GM12878 (cell line): Measurements from ENCODE around the gene AGBL3. TPM values are rescaled to one million over a fixed set of nuclear protein-coding genes. Genes with fewer than 3 reads are reported as not detected.
A peak's percentile ranks its signal among the peaks of the same experiment; 100 is the strongest.

ENCODE experiments used
- ASH2L ChIP-seq: fragments of 300-600, 200-600 bp; sonication (generic); IDR thresholded peaks from 2 replicates; pipeline ENCODE4 v1.6.1; 2017; ENCODE audit warnings: low read depth, mild to moderate bottlenecking, borderline replicate concordance
- BACH1 ChIP-seq: fragments of 450-650 bp; IDR thresholded peaks from 2 replicates; pipeline ENCODE4 v1.6.1; 2017; ENCODE audit warnings: mild to moderate bottlenecking, borderline replicate concordance
- CBX5 ChIP-seq: sonication (generic); IDR thresholded peaks from 2 replicates; pipeline ENCODE4 v1.6.1; 2016; ENCODE audit warnings: low read depth, moderate library complexity, mild to moderate bottlenecking, inconsistent platforms
- ETV6 ChIP-seq, 2 experiments: fragments of 450-650 bp in 1 of 2; IDR thresholded peaks in 1 of 2; conservative IDR thresholded peaks in 1 of 2; 2 replicates each; pipeline ENCODE4 v1.6.1; 2014; ENCODE audit warnings: antibody characterized with exemption in 1 of 2, borderline replicate concordance in 1 of 2, low read depth in 1 of 2, mild to moderate bottlenecking in 1 of 2, moderate library complexity in 1 of 2
- EZH2 ChIP-seq: IDR thresholded peaks from 2 replicates; pipeline ENCODE4 v1.6.1; 2012; ENCODE audit warnings: low read depth, mild to moderate bottlenecking, control low read depth, inconsistent platforms, low read length, borderline replicate concordance; ENCODE audit not compliant: control insufficient read depth
- GABPA ChIP-seq: IDR thresholded peaks from 2 replicates; pipeline ENCODE4 v1.6.1; 2014; ENCODE audit warnings: antibody characterized with exemption, low read depth, mild to moderate bottlenecking, inconsistent platforms
- HCFC1 ChIP-seq: fragments of 150-350 bp; IDR thresholded peaks from 2 replicates; pipeline ENCODE4 v1.6.1; 2014; ENCODE audit warnings: low read length
- IKZF1 ChIP-seq: fragments of 450-650 bp; conservative IDR thresholded peaks from 2 replicates; pipeline ENCODE4 v1.6.1; 2017; ENCODE audit warnings: antibody characterized with exemption, mild to moderate bottlenecking
- POLR2A ChIP-seq: IDR thresholded peaks from 2 replicates; pipeline ENCODE4 v1.6.1; 2011; ENCODE audit warnings: low read depth, mild to moderate bottlenecking, low read length
- SPI1 ChIP-seq: IDR thresholded peaks from 2 replicates; pipeline ENCODE4 v1.6.1; 2011; ENCODE audit warnings: low read depth, mild to moderate bottlenecking, low read length, moderate library complexity, borderline replicate concordance; ENCODE audit not compliant: insufficient read depth
- TAF1 ChIP-seq: IDR thresholded peaks from 2 replicates; pipeline ENCODE4 v1.6.1; 2011; ENCODE audit warnings: mild to moderate bottlenecking, low read depth, low read length, borderline replicate concordance
- polyA plus RNA-seq, 11 experiments: library from polyadenylated mRNA; depleted of rRNA in 4 of 11; unstranded in 6 of 11; stranded (reverse) in 5 of 11; fragments of >200 nt; fragmentation: Nextera tagmentation in 4 of 11; fragmentation: Illumina TruSeq in 1 of 11; extraction: Ambion mirVana in 4 of 11; extraction: Trizol in 1 of 11; gene quantifications; 1 replicate in 1 of 11; 2 replicates in 10 of 11; pipeline versions ENCODE4 v1.2.1 to v1.2.3, GENCODE V29; 2011 to 2016; ENCODE audit warnings: inconsistent platforms in 2 of 11, missing spikeins in 2 of 11, low read depth in 1 of 11
- total RNA-seq, 4 experiments: library from RNA; depleted of rRNA in 3 of 4; stranded (reverse); fragments of >200 nt in 3 of 4; fragmentation: Illumina TruSeq in 1 of 4; extraction: Trizol in 1 of 4; gene quantifications; 2 replicates each; pipeline versions ENCODE4 v1.2.1 to v1.2.3, GENCODE V29; 2013 to 2021
- TF ChIP-seq, protein P1 (sequence below): IDR thresholded peaks from 2 replicates; pipeline ENCODE4 v1.6.1; 2012; ENCODE audit warnings: mild to moderate bottlenecking, low read depth, low read length
- TF ChIP-seq, protein P2 (sequence below): IDR thresholded peaks from 2 replicates; pipeline ENCODE4 v1.6.1; 2012; ENCODE audit warnings: low read depth, low read length, improper control_type of control experiment
- TF ChIP-seq, protein P3 (sequence below): fragments of 450-650 bp; IDR thresholded peaks from 2 replicates; pipeline ENCODE4 v1.6.1; 2018; ENCODE audit warnings: borderline replicate concordance, mild to moderate bottlenecking; ENCODE audit not compliant: partially characterized antibody
- TF ChIP-seq, protein P4 (sequence below): IDR thresholded peaks from 2 replicates; pipeline ENCODE4 v1.6.1; 2011; ENCODE audit warnings: low read depth, low read length, improper control_type of control experiment, borderline replicate concordance
- TF ChIP-seq, protein P5 (sequence below): fragments of 450-650 bp; IDR thresholded peaks from 2 replicates; pipeline ENCODE4 v1.6.1; 2017; ENCODE audit warnings: mild to moderate bottlenecking, moderate library complexity

The AGBL3 gene
- total and polyA plus RNA-seq, 10 of the 15 experiments (the other 5 are each of a cell fraction or from before 2014, with no cell fraction given), result 0.82 to 12.4 (median 3.7) TPM

DNA sequence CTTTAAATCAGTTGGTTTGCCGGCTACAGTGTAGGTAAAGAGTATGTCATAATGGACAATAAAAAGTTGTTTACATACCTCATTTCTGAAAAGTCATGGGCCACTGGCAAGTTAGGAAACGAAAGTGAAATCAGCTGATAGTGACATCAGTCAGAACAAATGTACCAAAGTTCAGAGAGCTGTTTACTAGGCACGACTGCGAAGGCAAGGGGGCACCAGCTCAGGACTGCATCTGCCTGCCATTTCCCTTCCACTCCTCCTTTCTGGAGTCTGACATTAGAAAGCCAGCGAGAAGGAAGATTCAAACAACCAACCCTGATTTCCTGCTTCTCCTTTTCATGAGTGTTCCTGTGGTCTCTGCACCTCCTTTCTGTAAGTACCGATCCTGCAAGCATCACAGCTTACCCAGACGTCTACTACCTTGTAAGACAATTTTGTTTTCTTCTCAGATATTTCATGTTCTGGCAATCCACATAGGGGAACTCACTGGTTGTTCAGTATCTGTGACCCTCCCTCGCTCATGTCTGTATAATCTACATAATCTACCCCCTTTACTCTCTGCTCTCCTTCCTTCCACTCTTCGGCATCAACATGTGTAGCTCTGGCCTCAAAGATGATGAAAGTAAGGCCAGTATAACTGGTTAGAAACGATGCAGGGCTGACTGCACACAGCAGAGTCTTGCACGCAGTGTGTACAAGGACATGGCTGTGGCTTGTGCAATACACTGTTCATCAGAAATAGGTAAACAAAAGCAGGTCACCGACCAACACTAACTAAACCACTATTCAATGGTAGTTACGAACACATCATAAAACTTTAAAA lies 161.8 kb downstream of the AGBL3 start, which contains the start of gene TMEM140 (continued):
- TF ChIP-seq, protein P1, sequence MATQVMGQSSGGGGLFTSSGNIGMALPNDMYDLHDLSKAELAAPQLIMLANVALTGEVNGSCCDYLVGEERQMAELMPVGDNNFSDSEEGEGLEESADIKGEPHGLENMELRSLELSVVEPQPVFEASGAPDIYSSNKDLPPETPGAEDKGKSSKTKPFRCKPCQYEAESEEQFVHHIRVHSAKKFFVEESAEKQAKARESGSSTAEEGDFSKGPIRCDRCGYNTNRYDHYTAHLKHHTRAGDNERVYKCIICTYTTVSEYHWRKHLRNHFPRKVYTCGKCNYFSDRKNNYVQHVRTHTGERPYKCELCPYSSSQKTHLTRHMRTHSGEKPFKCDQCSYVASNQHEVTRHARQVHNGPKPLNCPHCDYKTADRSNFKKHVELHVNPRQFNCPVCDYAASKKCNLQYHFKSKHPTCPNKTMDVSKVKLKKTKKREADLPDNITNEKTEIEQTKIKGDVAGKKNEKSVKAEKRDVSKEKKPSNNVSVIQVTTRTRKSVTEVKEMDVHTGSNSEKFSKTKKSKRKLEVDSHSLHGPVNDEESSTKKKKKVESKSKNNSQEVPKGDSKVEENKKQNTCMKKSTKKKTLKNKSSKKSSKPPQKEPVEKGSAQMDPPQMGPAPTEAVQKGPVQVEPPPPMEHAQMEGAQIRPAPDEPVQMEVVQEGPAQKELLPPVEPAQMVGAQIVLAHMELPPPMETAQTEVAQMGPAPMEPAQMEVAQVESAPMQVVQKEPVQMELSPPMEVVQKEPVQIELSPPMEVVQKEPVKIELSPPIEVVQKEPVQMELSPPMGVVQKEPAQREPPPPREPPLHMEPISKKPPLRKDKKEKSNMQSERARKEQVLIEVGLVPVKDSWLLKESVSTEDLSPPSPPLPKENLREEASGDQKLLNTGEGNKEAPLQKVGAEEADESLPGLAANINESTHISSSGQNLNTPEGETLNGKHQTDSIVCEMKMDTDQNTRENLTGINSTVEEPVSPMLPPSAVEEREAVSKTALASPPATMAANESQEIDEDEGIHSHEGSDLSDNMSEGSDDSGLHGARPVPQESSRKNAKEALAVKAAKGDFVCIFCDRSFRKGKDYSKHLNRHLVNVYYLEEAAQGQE, result no peak
- TF ChIP-seq EZH2, result no peak
- peak; percentile 46; the same call in 1 of the 2 replicates for TF ChIP-seq BACH1
- TF ChIP-seq, protein P2, sequence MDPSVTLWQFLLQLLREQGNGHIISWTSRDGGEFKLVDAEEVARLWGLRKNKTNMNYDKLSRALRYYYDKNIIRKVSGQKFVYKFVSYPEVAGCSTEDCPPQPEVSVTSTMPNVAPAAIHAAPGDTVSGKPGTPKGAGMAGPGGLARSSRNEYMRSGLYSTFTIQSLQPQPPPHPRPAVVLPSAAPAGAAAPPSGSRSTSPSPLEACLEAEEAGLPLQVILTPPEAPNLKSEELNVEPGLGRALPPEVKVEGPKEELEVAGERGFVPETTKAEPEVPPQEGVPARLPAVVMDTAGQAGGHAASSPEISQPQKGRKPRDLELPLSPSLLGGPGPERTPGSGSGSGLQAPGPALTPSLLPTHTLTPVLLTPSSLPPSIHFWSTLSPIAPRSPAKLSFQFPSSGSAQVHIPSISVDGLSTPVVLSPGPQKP, result no peak
- TF ChIP-seq, protein P3, sequence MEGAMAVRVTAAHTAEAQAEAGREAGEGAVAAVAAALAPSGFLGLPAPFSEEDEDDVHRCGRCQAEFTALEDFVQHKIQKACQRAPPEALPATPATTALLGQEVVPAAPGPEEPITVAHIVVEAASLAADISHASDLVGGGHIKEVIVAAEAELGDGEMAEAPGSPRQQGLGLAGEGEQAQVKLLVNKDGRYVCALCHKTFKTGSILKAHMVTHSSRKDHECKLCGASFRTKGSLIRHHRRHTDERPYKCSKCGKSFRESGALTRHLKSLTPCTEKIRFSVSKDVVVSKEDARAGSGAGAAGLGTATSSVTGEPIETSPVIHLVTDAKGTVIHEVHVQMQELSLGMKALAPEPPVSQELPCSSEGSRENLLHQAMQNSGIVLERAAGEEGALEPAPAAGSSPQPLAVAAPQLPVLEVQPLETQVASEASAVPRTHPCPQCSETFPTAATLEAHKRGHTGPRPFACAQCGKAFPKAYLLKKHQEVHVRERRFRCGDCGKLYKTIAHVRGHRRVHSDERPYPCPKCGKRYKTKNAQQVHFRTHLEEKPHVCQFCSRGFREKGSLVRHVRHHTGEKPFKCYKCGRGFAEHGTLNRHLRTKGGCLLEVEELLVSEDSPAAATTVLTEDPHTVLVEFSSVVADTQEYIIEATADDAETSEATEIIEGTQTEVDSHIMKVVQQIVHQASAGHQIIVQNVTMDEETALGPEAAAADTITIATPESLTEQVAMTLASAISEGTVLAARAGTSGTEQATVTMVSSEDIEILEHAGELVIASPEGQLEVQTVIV, result no peak
- TF ChIP-seq GABPA, result no peak
- no peak for TF ChIP-seq CBX5
- TF ChIP-seq, protein P4, sequence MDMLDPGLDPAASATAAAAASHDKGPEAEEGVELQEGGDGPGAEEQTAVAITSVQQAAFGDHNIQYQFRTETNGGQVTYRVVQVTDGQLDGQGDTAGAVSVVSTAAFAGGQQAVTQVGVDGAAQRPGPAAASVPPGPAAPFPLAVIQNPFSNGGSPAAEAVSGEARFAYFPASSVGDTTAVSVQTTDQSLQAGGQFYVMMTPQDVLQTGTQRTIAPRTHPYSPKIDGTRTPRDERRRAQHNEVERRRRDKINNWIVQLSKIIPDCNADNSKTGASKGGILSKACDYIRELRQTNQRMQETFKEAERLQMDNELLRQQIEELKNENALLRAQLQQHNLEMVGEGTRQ, result no peak
- TF ChIP-seq POLR2A, result peak; percentile 82
- peak; percentile 63 for TF ChIP-seq IKZF1
- TF ChIP-seq ETV6 (conservative IDR thresholded peaks at IDR 0.05 in 1 of 2, IDR thresholded peaks at IDR 0.05 in 1 of 2; ENCODE audit: borderline replicate concordance in 1 of 2, low read depth in 1 of 2), result peak in 1 of 2 experiments; percentile 49; a peak in 1 of 4 replicates
- peak; percentile 85 for TF ChIP-seq TAF1
- TF ChIP-seq HCFC1, result no peak
- TF ChIP-seq ASH2L, result peak; percentile 66; the same call in 1 of the 2 replicates
- peak; percentile 60; the same call in 1 of the 2 replicates for TF ChIP-seq SPI1
- TF ChIP-seq, protein P5, sequence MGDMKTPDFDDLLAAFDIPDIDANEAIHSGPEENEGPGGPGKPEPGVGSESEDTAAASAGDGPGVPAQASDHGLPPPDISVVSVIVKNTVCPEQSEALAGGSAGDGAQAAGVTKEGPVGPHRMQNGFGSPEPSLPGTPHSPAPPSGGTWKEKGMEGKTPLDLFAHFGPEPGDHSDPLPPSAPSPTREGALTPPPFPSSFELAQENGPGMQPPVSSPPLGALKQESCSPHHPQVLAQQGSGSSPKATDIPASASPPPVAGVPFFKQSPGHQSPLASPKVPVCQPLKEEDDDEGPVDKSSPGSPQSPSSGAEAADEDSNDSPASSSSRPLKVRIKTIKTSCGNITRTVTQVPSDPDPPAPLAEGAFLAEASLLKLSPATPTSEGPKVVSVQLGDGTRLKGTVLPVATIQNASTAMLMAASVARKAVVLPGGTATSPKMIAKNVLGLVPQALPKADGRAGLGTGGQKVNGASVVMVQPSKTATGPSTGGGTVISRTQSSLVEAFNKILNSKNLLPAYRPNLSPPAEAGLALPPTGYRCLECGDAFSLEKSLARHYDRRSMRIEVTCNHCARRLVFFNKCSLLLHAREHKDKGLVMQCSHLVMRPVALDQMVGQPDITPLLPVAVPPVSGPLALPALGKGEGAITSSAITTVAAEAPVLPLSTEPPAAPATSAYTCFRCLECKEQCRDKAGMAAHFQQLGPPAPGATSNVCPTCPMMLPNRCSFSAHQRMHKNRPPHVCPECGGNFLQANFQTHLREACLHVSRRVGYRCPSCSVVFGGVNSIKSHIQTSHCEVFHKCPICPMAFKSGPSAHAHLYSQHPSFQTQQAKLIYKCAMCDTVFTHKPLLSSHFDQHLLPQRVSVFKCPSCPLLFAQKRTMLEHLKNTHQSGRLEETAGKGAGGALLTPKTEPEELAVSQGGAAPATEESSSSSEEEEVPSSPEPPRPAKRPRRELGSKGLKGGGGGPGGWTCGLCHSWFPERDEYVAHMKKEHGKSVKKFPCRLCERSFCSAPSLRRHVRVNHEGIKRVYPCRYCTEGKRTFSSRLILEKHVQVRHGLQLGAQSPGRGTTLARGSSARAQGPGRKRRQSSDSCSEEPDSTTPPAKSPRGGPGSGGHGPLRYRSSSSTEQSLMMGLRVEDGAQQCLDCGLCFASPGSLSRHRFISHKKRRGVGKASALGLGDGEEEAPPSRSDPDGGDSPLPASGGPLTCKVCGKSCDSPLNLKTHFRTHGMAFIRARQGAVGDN, result peak; percentile 81
